GM18951 (cell line): ENCODE measurements around the gene VPREB3.

Experiments used
- POLR2A ChIP-seq: IDR thresholded peaks from 4 replicates; pipeline ENCODE4 v1.6.1; 2011; ENCODE audit warnings: mild to moderate bottlenecking; ENCODE audit not compliant: insufficient read length, insufficient read depth; ENCODE audit errors: extremely low read depth
- in situ Hi-C: fragments of 300-500 bp; cut with MboI; formaldehyde crosslinking; loops from one replicate; pipeline ENCODE4 v1.12.0; 2022; ENCODE audit warnings: low sequenced_read_pairs, mixed read lengths, inconsistent platforms; ENCODE audit not compliant: unreplicated experiment

VPREB3 gene

DNA sequence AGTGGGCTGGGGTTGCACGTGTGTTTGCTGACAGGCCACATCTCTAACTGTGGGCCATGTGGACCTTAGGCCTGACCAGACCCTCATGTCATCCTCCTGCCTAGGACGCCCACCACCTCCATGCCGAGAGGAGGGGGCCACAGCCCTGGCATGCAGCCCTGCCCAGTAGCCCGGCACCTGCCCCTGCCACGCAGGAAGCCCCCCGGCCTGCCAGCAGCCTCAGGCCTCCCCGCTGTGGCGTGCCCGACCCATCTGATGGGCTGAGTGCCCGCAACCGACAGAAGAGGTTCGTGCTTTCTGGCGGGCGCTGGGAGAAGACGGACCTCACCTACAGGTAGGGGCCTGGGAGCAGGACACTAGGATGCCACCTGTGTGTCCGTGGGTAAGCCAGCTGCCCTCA is 24.9 kb upstream of the VPREB3 start:
- TF ChIP-seq POLR2A, result no peak
- in situ Hi-C loops, result loop anchor here (10.0 kb wide), 1 partner anchor 56 kb away; the partner anchor contains the start of gene DERL3

DNA sequence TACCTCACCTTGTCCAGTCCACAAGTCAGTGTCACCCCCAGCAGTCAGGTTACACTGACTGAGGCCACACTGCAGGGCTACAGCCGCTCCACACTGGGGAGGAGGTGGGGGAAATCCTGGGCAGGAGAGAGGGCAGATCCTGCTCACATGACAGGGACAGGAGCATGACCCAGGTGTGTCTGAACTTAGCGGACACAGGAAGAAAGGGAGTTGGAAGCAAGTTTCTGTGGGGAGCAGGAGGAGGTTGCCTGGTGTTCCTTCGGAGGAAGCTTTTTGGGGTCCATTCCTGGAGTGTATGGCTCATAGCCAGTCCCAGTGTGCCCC is 24.3 kb upstream of the VPREB3 start:
- in situ Hi-C loops, result loop anchor here (10.0 kb wide), 1 partner anchor 56 kb away; the partner anchor contains the start of gene DERL3

DNA sequence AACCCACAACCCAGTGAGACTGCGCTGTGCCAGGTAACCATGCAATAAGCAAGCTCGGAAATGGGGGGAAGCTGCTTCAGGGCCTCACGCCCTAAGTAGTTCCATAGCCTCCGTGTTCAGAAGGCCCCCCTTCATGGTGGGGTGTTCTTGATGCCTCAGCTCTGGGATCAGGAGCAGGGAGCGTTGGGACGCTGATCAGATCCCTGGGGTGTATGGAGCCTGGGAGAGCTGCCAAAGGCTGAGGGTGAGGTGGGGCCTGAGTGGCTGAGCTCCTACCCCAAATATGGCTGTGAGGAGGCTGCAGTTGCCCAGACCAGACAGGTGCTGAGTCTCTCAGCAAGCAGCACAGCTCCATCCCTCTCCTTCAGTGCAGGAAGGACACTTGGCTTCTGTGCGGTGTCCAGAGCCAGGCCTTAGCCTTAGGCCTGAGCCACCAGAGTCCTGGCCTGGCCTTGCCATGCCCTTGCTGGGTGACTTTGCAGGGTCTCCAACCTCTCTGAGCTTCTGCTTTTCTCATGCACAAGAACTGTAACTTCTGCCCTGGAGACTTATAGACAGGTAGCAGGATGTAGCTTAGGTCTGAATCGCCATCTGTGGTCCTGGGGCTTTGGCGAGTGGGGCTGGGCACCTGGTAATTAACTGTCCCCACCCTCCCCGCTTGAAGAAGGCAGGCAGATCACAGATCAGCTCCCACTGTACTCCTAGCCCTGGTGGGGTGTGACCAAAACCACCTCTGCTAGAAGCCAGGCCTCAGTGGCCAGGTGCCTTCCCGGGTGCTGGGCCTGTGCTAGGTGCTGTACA is 23.8 kb upstream of the VPREB3 start:
- TF ChIP-seq POLR2A, result no peak
- in situ Hi-C loops, result loop anchor here (10.0 kb wide), 1 partner anchor 57 kb away; the partner anchor contains the start of gene DERL3

More for the DNA sequence above, 24.3 kb upstream of the VPREB3 start:
- TF ChIP-seq POLR2A, result no peak

DNA sequence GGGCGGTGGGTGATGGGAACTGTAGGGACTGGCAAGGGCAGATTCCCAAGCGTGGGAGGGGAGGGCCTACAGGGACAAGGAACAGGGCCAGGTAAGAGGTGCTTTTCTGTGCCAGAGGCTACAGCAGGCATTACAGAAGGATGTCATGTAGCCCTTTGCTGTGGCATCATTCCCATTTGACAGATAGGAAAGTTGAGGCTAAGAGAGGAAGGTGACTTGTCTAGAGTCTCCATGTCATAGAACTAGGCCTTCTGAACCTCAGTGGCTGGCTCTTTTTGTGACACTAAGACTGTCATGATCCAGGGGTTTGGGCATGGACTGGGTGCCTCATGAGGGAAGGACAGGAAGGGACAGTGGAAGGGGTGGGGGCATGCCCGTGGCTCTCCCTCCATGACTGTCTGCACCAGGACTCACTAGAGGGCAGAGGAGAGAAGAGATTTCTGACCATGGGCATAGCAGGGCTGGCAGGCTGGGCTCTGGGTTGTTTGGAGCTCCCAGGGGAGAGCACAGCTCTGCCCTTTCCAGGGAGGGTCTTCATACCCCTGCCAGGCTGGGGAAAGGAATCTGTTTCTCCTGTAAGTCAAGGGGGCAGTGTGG is 21.7 kb upstream of the VPREB3 start:
- in situ Hi-C loops, result loop anchor here (10.0 kb wide), 1 partner anchor 59 kb away; the partner anchor contains the start of gene DERL3
- no peak for TF ChIP-seq POLR2A

DNA sequence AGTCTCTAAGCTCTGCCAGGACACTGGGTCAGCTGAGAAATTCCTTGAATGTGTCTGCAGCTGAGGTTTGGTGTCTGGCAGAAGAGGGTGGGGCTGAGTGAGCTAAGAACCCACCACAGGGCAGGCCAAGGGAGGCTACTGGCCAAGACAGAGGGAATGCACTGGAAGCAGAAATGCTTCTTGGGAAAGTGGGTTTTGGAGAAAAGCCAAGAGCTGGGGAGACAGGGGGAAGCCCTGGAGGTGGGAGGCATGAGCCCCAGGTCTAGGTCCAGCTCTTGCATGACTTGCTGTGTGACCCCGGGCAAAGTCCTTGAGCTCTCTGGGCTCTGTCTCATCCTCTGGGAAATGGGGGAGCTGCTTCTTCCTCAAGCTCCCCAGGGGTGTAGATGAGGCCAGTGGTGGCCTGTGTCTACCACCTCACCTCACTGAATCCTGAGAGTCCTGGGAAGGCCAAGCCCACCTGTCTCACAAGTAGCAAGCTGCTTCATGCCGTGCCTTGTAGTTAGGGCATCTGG is 20.8 kb upstream of the VPREB3 start:
- in situ Hi-C loops, result loop anchor here (10.0 kb wide), 1 partner anchor 60 kb away; the partner anchor contains the start of gene DERL3
- no peak for TF ChIP-seq POLR2A

DNA sequence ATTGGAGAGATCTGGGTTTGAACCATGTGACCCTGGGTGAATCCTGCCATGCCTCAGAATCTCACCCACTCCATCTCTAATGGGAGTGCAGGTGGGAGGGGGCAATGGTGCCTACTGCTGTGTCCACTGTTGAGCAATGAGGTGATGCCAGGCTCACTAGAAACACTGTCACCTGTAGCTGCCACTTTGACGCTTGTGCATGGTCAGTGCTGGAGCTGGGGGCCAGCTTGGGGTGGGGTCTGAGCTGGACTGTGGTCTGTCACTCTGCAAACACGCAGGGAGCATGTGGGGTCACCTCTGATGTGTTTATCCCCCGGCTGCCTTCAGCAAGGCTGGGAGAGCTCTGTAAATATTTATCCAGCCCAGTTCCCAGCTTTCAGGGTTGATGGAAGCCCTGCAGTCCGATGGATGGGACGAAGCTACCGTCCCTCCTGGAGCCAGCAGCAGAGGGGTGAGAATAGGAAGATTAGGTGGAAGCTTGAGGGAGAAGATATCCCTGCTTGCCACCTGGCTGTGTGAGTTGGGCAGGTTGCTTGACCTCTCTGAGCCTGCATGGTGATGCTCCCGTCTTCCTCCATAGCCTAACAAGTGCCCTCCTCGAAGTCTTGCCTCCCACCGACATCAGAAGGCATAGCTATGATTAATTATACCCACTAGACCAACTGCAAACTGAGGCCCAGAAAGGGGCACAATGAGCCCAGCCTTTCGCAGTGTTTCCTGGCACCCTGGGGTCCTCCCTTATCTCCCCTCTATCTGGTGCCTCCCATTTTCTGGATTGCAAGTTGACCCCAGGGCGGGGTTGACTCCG is 20.1 kb upstream of the VPREB3 start:
- TF ChIP-seq POLR2A, result no peak
- in situ Hi-C loops, result loop anchor here (10.0 kb wide), 1 partner anchor 60 kb away; the partner anchor contains the start of gene DERL3

DNA sequence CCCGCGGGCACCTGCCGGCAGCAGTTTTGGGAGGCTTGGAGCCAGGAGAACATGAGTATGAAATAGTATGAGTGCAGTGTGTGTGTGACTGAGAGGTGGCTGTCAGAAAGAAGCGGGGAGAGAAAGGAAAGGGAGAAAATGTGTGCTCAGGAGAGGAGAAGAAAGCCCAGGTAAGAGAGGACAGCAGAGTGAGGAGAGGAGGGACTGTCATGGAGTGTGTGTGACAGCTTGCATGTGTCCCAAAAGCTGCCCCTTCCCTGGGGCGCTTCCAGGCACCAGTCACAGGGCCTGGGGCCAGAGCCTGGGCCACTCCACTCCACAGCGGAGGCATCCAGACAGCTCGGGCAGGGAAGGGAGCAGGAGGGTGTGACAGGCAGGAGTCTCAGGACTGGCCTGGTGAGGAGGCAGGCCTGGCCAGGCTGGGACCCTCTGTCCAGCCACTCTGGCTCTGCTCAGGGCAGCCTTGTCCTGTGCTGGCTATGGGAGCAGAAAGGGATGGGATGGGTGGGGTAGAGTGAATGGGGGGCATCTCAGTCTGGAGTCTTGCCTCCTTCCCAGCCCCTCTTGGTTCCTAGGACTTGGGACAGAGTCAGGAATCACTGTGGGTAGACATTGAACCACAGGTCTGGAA is 19.4 kb upstream of the VPREB3 start:
- in situ Hi-C loops, result loop anchor here (10.0 kb wide), 1 partner anchor 61 kb away; the partner anchor contains the start of gene DERL3
- no peak for TF ChIP-seq POLR2A

DNA sequence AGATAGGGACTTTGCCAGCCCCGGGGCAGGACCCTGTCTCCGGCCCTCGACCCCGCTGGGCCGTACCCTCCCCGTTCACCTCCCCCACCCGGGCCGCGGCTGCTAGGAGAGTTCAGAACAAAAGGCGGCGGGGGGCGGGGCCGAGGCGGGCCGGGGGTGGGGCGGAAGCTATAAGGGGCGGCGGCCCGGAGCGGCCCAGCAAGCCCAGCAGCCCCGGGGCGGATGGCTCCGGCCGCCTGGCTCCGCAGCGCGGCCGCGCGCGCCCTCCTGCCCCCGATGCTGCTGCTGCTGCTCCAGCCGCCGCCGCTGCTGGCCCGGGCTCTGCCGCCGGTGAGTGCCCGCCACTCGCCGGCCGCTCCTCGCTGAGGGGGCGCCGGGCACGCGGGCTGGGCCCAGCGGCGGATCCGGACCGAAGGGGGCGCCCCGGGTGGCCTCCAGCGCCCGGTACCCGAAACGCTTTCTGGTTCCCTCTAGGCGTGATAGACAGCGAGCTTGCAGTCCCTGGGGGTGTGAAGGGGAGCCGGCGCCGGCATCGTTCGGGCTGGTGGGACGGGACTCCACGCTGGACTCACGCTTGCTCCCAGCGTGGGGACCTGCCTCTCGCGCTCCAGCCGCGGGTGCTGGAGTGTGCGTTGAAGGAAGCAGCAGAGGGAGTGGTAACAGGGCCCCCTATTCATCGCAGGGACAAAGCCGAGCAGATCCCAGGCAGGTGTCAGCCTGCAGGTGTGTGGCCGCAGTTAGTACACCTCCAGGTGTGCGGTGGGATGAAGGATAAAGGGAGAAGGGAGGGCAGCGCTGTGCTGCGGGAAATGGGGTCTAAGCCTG is 18.6 kb upstream of the VPREB3 start, which contains the start of gene MMP11:
Gene MMP11 (plus strand): TSS at position 201 of the 825 bp plus-strand sequence. CDS start 22 bp downstream, at position 223.
- in situ Hi-C loops, result loop anchor here (10.0 kb wide), 1 partner anchor 62 kb away; the partner anchor contains the start of gene DERL3
- TF ChIP-seq POLR2A, result no peak

DNA sequence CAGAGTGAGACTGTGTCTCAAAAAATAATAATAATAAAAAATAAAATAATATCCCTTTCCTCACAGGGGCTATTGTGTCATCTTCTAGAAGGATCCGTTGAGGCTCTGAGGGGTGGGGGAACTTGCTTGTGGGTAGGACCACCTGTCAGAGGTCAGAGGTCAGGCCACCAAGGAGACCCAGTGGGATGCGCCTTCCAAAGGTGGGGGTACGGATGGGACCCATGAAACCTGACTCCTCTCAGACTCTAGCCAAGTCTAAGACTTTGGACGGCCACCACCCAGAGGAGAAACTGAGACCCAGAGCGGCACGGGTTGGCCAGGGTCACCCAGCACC is 18.1 kb upstream of the VPREB3 start:
- in situ Hi-C loops, result loop anchor here (10.0 kb wide), 1 partner anchor 63 kb away; the partner anchor contains the start of gene DERL3
- no peak for TF ChIP-seq POLR2A

DNA sequence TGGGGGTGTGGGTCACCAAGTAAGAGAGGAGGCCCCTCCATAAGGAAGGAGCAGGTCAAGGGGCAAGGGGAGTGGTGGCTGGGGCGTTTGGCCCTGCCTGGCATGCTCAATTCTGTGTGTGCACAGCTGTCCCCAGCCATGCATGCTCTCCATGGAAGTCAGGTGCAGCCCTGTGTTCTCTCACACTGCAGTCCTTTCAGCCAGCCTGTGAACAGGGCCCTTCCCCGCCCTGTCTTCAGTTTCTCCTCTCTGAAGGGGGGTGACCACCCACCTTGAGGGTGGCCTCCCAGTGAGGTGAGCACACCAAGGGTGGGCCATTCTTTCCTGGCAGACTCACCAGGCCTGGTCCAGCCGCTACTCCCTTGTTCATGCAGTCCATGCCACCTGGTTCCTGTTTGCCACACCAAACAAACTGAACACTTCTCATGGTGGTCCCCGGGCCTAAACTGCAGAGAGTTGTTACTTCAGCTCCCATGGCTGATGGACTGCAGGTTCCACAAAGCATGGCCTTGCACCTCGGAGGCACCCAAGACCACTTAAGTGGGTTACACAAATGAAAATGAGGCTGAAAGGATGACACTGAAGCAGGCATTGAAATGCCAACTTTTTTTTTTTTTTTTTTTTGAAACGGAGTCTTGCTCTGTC is 15.2 kb upstream of the VPREB3 start:
- no peak for TF ChIP-seq POLR2A
- in situ Hi-C loops, result no loop called here
